ENCODE data around the gene COL5A1. TPM values are rescaled to one million over a fixed set of nuclear protein-coding genes. Genes with fewer than 3 reads are reported as not detected.

COL5A1 gene
- total RNA-seq, 1 donor from 2014 or later, result not detected

DNA sequence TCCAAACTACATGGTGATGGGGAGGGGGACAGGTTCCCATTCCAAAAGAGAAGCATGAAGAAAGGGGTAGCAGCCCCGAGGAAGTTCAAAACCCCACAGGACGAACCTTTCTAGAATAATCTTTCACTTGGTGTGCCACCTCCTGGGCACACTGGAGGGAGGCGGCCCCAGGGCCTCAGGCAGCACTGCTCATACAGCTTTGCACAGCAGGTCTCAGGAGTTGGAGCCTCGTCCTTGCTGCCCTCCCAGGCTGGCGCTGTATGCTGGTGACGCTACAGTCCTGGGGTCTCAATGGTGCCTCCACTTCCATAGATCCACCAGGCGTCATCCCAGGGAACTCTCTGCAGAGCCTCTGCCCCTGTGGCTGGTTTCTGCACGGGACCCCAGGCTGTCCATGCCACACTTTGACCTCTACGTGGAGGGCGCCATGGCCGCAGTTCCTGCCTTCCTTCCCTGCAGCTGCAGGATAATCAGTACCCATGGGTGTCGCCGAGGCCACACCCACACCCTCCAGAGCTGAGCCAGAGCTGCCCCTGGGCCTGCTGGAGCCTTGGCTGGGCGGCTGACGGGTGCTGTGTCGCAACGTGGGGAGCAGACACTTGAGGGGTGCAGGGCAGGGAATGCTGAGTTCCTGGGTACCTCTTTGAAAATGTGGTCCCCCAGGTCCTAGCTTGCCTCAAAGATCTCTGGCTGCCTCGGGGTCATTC is 95.3 kb downstream of the COL5A1 start:
- Mint-ChIP-seq H3K4me1 (no peaks in the 10 kb centered on the region), H3K27me3 (no peaks in the 10 kb centered on the region), H3K4me3 (no peak overlapping the region), H3K36me3 (ENCODE audit: low read depth) (no peaks in the 10 kb centered on the region), H3K9me3 (no peaks in the 10 kb centered on the region), H3K27ac (no peak overlapping the region)
- intact Hi-C loops (cut with micrococcal nuclease), result loop anchor here (5.0 kb wide), 1 partner anchor 290 kb away; no protein-coding TSS in a partner anchor
- no peak for DNase-seq

DNA sequence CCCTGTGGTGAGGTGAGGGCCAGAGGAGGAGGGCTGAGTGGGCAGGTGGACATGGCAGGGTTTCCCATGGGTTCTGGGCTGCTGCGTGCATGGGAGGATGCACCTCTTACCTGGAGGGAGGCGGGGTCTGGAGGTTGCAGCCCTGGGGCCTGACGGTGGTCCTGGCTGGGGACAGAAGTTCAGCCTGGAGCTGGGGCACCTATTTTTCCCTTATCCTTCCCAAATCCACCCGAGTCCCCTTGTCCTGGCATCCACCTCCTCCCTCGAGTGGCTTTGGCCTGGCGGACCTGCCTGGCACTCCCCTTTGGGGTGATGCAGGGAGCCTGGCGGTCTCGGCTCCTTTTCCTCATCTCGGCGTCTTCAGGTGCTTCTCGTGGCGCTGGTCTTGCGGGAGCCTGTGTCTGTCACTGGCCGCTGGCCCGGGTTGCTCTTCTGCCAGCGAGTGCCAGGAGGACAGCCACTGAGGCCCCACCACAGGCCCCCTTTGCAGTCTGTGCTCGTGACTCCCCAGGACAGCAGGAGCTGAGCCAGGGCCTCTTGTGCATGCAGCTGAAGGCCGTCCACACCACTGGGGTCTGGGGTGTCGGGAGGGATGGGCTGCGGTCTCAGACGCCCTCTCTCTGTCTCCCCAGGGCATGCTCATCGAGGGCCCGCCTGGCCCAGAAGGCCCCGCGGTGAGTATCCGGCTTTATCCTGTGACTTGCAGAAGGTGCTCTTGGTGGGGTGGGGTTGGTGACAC is 96.4 kb downstream of the COL5A1 start:
- Mint-ChIP-seq H3K4me3 (no peak overlapping the region), H3K9me3 (no peaks in the 10 kb centered on the region), H3K4me1 (no peaks in the 10 kb centered on the region), H3K27me3 (no peaks in the 10 kb centered on the region), H3K36me3 (ENCODE audit: low read depth) (no peaks in the 10 kb centered on the region), H3K27ac (no peak overlapping the region)
- DNase-seq, result no peak
- intact Hi-C loops (cut with micrococcal nuclease), result loop anchor here (5.0 kb wide), 1 partner anchor 291 kb away; no protein-coding TSS in a partner anchor

DNA sequence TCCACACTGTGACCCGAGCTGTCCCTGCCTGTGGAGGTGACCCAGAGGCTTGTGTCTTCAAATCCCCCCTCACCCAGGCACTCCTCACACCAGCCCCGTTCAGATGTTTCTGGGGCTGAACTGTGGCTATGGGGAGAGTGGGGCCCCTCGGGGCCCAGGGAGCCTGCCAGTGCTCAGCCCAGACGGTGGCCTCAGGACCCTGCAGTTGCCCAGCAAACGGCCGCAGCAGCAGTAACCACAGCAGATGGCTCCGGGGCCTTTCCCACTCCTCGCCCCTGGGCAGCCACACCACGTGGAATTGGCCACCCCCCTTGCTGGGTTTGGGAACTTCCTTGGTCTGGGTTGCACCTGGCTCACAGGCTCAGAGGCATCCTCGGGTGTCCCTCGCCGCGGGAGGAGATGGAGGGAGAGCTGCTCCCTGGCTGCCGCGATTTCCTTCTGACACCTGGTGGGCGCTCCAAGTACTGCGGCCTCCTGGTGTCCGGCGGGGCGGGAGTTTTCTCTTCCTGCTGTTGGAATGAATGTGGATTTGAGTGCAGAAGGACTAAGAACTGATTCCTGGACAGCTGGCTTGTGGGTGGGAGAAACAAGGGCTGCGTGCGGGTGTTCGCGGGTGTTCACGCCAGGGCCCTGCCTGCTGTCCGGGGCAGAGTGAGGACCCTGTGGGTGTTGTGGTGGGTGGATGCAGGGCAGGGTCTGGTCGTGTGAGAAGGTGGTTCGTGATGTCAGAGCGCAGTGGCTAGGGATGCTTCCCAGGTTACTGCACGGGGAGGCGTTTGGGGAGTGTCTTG is 97.5 kb downstream of the COL5A1 start:
- H3K27me3 Mint-ChIP-seq, result no peaks in the 10 kb centered on the region
- H3K27ac Mint-ChIP-seq, result no peak overlapping the region
- no peaks in the 10 kb centered on the region for H3K4me1 Mint-ChIP-seq
- H3K36me3 Mint-ChIP-seq (ENCODE audit: low read depth), result no peaks in the 10 kb centered on the region
- intact Hi-C loops (cut with micrococcal nuclease), result loop anchor here (1.0 to 5.0 kb wide), 2 partner anchors 41 to 292 kb away; no protein-coding TSS in a partner anchor
- peak; percentile 77 for DNase-seq
- no peak overlapping the region for H3K4me3 Mint-ChIP-seq
- no peaks in the 10 kb centered on the region for H3K9me3 Mint-ChIP-seq

DNA sequence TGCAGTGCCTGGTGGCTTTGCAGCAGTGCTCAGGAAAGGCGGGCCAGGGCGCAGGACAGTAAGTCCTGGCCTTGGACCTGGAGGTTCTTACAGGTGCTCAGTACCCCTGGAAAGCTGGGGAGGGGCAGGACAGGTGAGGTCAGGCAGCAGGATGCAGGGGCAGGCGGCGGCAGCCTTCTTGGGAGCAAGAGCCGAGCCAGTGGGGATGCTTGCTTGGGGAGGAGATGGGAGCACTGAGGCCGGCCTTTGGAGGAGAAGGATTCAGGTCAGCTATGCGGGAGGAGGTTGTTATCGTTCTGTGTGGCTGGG is 98.0 kb downstream of the COL5A1 start:
- intact Hi-C loops (cut with micrococcal nuclease), result loop anchor here (1.0 to 5.0 kb wide), 2 partner anchors 41 to 292 kb away; no protein-coding TSS in a partner anchor
- Mint-ChIP-seq H3K36me3 (ENCODE audit: low read depth) (no peaks in the 10 kb centered on the region), H3K4me1 (no peaks in the 10 kb centered on the region), H3K4me3 (no peak overlapping the region), H3K27ac (no peak overlapping the region), H3K9me3 (no peaks in the 10 kb centered on the region), H3K27me3 (no peaks in the 10 kb centered on the region)
- DNase-seq, result no peak

DNA sequence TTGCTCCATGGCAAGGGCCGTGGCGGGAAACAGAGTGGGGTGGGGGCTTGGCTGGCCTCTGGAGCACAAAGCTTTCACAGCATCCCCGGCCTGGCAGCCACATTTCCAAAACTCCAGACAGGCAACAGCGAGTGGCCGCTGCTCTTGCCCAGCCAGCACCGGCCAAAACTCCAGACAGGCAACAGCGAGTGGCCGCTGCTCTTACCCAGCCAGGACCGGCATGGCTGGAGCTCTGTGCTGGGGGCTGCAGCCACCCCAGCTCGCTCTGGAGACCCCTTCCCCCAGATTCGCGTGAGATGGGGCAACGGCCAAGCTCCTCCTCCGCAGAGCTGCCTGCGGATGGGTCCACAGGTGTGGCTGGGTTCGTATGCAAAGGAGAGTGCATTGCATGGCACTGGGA is 98.5 kb downstream of the COL5A1 start:
- Mint-ChIP-seq H3K4me3 (no peak overlapping the region), H3K27me3 (no peaks in the 10 kb centered on the region), H3K9me3 (no peaks in the 10 kb centered on the region), H3K27ac (no peak overlapping the region), H3K36me3 (ENCODE audit: low read depth) (no peaks in the 10 kb centered on the region), H3K4me1 (no peaks in the 10 kb centered on the region)
- intact Hi-C loops (cut with micrococcal nuclease), result no loop called here
- no peak for DNase-seq

DNA sequence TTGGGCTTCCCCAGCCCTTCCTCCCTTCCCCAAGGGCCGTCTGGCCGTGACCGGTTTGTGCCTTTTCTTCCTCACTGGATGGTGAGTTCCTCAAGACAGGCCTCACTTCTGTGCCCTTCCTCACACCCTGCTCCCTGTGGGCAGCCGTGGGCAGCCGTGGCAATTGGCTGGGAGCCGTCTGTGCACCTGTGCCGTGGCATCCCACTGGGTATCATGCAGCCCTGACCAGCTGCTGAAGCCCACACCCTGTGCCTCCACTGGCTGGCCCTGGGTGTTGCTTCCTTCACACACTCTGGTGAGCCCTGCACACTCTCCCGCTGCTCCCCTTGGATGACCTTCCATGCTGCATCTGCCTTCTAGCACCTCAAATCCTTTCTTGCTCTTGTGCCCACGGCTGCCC is 100.2 kb downstream of the COL5A1 start:
- Mint-ChIP-seq H3K27ac (no peak overlapping the region), H3K4me3 (no peak overlapping the region), H3K4me1 (no peaks in the 10 kb centered on the region), H3K36me3 (ENCODE audit: low read depth) (no peaks in the 10 kb centered on the region), H3K27me3 (no peaks in the 10 kb centered on the region), H3K9me3 (peaks cover 4% of the 10 kb centered on the region)
- DNase-seq, result no peak
- intact Hi-C loops (cut with micrococcal nuclease), result no loop called here

DNA sequence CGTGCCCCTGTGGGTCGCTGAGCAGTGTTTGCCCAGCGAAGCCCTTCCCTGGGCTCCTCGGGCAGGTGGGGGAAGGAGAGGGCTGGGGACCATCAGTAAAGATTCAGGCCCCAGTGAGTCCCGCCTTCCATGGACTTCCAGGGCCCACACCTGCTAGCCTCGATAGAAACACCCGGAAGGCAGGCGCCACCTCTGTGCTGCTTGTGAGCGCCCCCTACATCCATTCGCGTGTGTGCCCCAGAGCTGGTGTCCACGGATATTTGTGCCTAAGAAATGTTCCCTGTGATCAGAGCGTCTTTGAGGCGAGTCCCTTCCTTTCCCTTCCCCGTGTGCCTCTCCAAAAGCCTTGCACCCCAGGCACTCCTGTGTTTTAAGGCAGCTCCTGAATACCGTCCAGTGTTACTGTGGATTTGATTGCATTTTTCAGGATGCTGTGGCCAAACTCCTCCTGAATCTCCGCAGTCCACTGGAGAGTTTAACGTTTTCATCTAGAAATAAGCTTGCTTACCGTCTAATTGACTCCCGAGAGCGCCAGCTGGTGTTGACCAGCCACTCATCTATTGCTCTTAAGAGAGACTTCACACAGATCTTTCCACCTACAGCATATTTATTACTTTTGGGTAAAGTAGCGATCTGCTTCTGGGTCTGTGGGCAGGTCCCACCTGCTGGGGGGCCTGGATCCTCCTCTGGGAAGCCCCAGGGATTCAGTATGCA is 101.4 kb downstream of the COL5A1 start:
- H3K27me3 Mint-ChIP-seq, result no peaks in the 10 kb centered on the region
- peaks cover 5% of the 10 kb centered on the region for H3K9me3 Mint-ChIP-seq
- no peaks in the 10 kb centered on the region for H3K36me3 Mint-ChIP-seq (ENCODE audit: low read depth)
- no peak overlapping the region for H3K27ac Mint-ChIP-seq
- H3K4me1 Mint-ChIP-seq, result no peaks in the 10 kb centered on the region
- H3K4me3 Mint-ChIP-seq, result no peak overlapping the region
- intact Hi-C loops (cut with micrococcal nuclease), result no loop called here
- DNase-seq, result no peak

DNA sequence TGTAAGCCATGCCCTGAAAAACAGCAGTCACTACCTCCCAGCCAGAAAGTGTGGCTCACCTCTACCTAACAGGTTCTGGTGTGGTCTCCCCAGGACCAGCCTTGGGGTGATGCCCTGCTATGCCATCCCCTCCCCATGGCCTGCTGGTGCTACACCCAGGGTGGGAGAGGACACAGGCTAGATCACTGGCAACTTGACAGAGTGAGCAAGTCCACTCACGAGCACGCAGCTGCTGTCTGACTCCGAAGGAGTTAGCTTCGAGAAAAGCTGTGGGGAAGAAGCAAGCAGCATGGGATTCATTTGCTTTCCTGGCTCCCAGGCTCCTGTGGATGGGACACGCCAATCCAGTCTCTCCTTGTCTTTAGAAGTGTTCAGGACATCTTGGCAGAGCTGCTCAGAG is 102.2 kb downstream of the COL5A1 start:
- DNase-seq, result no peak
- H3K27me3 Mint-ChIP-seq, result no peaks in the 10 kb centered on the region
- no peaks in the 10 kb centered on the region for H3K4me1 Mint-ChIP-seq
- no peaks in the 10 kb centered on the region for H3K36me3 Mint-ChIP-seq (ENCODE audit: low read depth)
- H3K27ac Mint-ChIP-seq, result no peak overlapping the region
- H3K9me3 Mint-ChIP-seq, result peaks cover 11% of the 10 kb centered on the region
- H3K4me3 Mint-ChIP-seq, result no peak overlapping the region
- intact Hi-C loops (cut with micrococcal nuclease), result no loop called here

DNA sequence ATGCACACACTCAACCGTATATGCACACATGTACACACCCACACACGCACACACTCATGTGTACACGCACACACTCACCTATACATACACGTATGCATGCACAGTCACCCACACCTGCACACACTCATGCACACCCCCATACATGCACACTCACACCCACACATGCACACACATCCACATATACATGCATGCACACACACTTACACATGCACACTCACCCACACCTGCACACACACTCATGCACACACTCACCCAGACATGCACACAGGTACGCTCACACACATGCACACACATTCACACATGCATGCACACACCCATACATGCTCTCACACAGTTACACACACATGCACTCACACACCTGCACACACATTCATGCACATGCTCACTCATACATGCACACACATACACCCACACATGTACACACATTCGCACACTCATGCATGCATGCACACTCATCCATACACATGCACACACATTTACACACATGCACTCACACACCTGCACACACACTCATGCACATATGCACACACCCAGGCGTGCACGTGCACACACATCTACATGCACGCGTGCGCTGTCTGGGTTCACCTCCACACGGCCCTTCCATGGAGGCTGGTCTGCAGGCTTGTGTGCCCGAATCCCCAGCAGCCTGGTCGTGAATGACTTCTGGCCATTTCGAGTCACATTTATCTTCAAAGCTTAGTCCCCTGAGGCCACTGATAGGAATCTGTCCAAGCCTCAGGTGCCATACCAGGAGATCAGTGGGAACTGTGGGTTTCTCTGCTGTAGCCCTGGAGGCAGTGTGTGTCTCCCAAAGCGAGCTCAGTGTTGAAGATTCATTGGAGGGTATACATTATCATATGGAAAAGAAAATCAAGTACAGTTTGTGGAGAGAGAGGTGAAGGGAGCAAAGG is 103.0 kb downstream of the COL5A1 start:
- no peaks in the 10 kb centered on the region for H3K4me1 Mint-ChIP-seq
- H3K4me3 Mint-ChIP-seq, result no peak overlapping the region
- no peak for DNase-seq
- H3K27ac Mint-ChIP-seq, result no peak overlapping the region
- H3K27me3 Mint-ChIP-seq, result no peaks in the 10 kb centered on the region
- no peaks in the 10 kb centered on the region for H3K36me3 Mint-ChIP-seq (ENCODE audit: low read depth)
- H3K9me3 Mint-ChIP-seq, result peaks cover 11% of the 10 kb centered on the region
- intact Hi-C loops (cut with micrococcal nuclease), result no loop called here

DNA sequence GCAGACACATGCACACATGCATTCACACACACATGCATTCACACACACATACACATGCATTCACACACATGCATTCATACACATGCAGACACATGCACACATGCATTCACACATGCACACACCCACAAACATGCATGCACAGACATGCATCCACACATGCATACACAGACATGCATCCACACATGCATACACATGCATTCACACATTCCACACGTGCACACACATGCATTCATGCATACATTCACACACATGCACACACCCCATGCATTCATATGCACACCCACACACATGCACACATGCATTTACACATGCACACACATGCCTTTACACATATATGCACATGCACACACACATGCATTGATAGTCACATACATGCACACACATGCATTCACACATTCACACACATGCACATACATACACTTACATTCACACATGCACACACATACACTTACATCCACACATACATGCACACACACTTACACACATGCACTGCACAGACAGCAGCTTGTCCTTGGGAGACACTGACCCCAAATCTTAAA is 106.4 kb downstream of the COL5A1 start:
- Mint-ChIP-seq H3K27ac (no peak overlapping the region), H3K4me3 (no peak overlapping the region), H3K27me3 (no peaks in the 10 kb centered on the region), H3K4me1 (no peaks in the 10 kb centered on the region), H3K9me3 (peaks cover 11% of the 10 kb centered on the region), H3K36me3 (ENCODE audit: low read depth) (no peaks in the 10 kb centered on the region)
- DNase-seq, result no peak
- intact Hi-C loops (cut with micrococcal nuclease), result no loop called here

DNA sequence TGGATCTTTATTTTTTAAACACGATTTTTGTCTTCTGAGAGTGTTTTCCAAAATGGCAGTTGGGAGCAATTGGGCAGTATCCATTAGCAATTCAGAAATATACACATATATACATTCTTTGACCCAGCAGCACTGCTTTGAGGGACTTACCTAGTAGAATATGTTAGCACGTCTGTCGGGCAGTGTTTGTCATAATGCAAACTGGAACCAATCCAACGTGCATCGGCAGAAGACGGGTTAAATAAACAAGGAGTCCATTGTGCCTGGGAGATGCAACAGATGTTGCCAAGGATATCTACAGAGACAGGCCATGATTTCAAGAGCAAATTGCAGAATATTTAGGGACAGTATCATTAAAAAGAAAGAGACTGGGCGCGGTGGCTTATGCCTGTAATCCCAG is 107.0 kb downstream of the COL5A1 start:
- Mint-ChIP-seq H3K4me3 (no peak overlapping the region), H3K27ac (no peak overlapping the region), H3K9me3 (peaks cover 11% of the 10 kb centered on the region), H3K27me3 (no peaks in the 10 kb centered on the region), H3K36me3 (ENCODE audit: low read depth) (no peaks in the 10 kb centered on the region), H3K4me1 (no peaks in the 10 kb centered on the region)
- intact Hi-C loops (cut with micrococcal nuclease), result no loop called here
- DNase-seq, result no peak

DNA sequence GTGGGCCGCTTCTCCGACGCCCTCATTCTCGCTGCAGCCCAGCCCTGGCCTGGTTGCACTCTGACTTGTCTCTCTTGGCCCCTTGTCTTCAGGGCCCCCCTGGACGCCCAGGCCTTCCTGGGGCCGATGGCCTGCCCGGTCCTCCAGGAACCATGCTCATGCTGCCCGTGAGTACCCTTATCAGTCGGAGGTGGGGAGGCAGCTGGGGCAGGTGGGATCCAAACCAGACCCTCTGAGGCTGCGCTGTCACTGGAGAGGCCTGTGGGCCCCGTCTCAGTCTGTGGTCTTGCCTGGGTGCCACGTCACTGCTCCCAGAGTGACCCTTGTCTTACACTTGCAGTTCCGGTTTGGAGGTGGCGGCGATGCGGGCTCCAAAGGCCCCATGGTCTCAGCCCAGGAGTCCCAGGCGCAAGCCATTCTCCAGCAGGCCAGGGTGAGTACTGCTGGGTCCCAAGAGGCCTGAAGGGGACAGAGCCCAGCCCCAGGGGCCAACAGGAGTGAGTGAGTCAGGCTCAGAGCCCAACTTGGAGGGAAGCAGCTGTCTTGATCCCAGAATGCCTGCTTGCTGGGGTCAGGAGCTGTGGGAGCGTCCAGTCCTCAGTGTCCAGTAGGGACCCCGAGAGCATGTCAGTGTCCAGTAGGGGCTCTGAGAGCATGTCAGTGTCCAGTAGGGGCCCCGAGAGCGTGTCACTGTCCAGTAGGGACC is 109.0 kb downstream of the COL5A1 start:
- Mint-ChIP-seq H3K9me3 (peaks cover 11% of the 10 kb centered on the region), H3K27me3 (no peaks in the 10 kb centered on the region), H3K4me3 (no peak overlapping the region), H3K36me3 (ENCODE audit: low read depth) (no peaks in the 10 kb centered on the region), H3K27ac (no peak overlapping the region), H3K4me1 (no peaks in the 10 kb centered on the region)
- intact Hi-C loops (cut with micrococcal nuclease), result no loop called here
- DNase-seq, result no peak

All from activated CD4-positive, alpha-beta T cell treated with anti-CD3 and anti-CD28 coated beads, Interleukin-2, amount 10 ng/mL, durations not matched to agents 24 days and 14 days (primary cell).